Smooth muscle cell (in vitro differentiated cells): ENCODE data around the gene GFOD1. TPM values are rescaled to one million over a fixed set of nuclear protein-coding genes. Genes with fewer than 3 reads are reported as not detected.

Experiments used
- DNase-seq: peaks from one replicate; lab custom pipeline; 2025; ENCODE audit not compliant: unreplicated experiment; lab: John Stamatoyannopoulos, UW
- H2AFZ ChIP-seq: fragments of 200-600 bp; sonication (generic); 2 replicates; pipeline ENCODE4 v1.6.0; 2016; ENCODE audit warnings: antibody characterized with exemption, low read depth, mild to moderate bottlenecking
- H3F3A ChIP-seq: fragments of 200-600 bp; sonication (generic); 2 replicates; pipeline ENCODE4 v1.6.0; 2017; ENCODE audit warnings: antibody characterized with exemption, low read depth
- H3K27ac ChIP-seq: fragments of 200-600 bp; sonication (generic); 2 replicates; pipeline ENCODE4 v1.5.1; 2016; ENCODE audit warnings: low read depth, mild to moderate bottlenecking
- H3K27me3 ChIP-seq: fragments of 200-600 bp; sonication (generic); 2 replicates; pipeline ENCODE4 v1.6.1; 2016; ENCODE audit warnings: low read depth, mild to moderate bottlenecking
- H3K36me3 ChIP-seq: fragments of 200-600 bp; sonication (generic); 2 replicates; pipeline ENCODE4 v1.5.1; 2016; ENCODE audit warnings: low read depth
- H3K4me1 ChIP-seq: fragments of 200-600 bp; sonication (generic); 2 replicates; pipeline ENCODE4 v1.5.1; 2016; ENCODE audit warnings: low read depth
- H3K4me2 ChIP-seq: fragments of 200-600 bp; sonication (generic); 2 replicates; pipeline ENCODE4 v1.6.0; 2016; ENCODE audit warnings: mild to moderate bottlenecking
- H3K4me3 ChIP-seq: fragments of 200-600 bp; sonication (generic); 2 replicates; pipeline ENCODE4 v1.5.1; 2016; ENCODE audit warnings: mild to moderate bottlenecking
- H3K79me2 ChIP-seq: fragments of 200-600 bp; sonication (generic); 2 replicates; pipeline ENCODE4 v1.6.0; 2016; ENCODE audit warnings: low read depth, mild to moderate bottlenecking
- H3K9ac ChIP-seq: fragments of 200-600 bp; sonication (generic); 2 replicates; pipeline ENCODE4 v1.6.0; 2016; ENCODE audit warnings: low read depth
- H3K9me3 ChIP-seq: fragments of 200-600 bp; sonication (generic); replicated peaks from 2 replicates; pipeline ENCODE4 v1.5.1; 2016; ENCODE audit warnings: low read depth
- H4K20me1 ChIP-seq: fragments of 200-600 bp; sonication (generic); 2 replicates; pipeline ENCODE4 v1.6.0; 2016; ENCODE audit warnings: low read depth
- CTCF ChIP-seq: fragments of 200-600 bp; sonication (generic); IDR thresholded peaks from 2 replicates; pipeline ENCODE4 v1.5.1; 2017; ENCODE audit warnings: borderline replicate concordance, mild to moderate bottlenecking, antibody characterized with exemption; ENCODE audit not compliant: insufficient read depth, poor library complexity, severe bottlenecking
- WGBS: methylation state at CpG from one replicate; pipeline ENCODE4 v1.1.7; 2016; ENCODE audit warnings: low lambda C conversion rate; 5-methylcytosine and 5-hydroxymethylcytosine counted together
- polyA plus RNA-seq: library from polyadenylated mRNA; unstranded; fragments of >200 nt; fragmentation: Nextera tagmentation; extraction: Ambion mirVana; gene quantifications from 2 replicates; pipeline ENCODE4 v1.2.1, GENCODE V29; 2016
- total RNA-seq: library from RNA; depleted of rRNA; stranded (reverse); fragments of >200 nt; gene quantifications from 2 replicates; pipeline ENCODE4 v1.2.3, GENCODE V29; 2014

The GFOD1 gene
- total and polyA plus RNA-seq, 2 experiments from 2014 or later = 9.6 to 14.0 TPM

GRCh38 chr6:13354331-13355042, 132.9 kb downstream of the GFOD1 start:
- H3K27ac ChIP-seq = peak overlapping the region; percentile 99
- no peak overlapping the region for H3K4me3 ChIP-seq
- no peaks in the 10 kb centered on the region for H3K9me3 ChIP-seq
- no peak for TF ChIP-seq CTCF
- peak overlapping the region; percentile 83 for H3K4me2 ChIP-seq
- H3K27me3 ChIP-seq = no peaks in the 10 kb centered on the region
- H3F3A ChIP-seq = peaks cover 46% of the 10 kb centered on the region
- no peaks in the 10 kb centered on the region for H3K36me3 ChIP-seq
- no peaks in the 10 kb centered on the region for H4K20me1 ChIP-seq
- no peak overlapping the region for H2AFZ ChIP-seq
- 18% methylated on average over 13 of the region's 13 CpGs for WGBS
- H3K79me2 ChIP-seq = no peaks in the 10 kb centered on the region
- DNase-seq = no peak
- peaks cover 60% of the 10 kb centered on the region for H3K4me1 ChIP-seq
- peak overlapping the region; percentile 94 for H3K9ac ChIP-seq

GRCh38 chr6:13352165-13352564, 135.2 kb downstream of the GFOD1 start:
- Histone ChIP-seq H3K27ac (peak overlapping the region; percentile 89), H3K4me3 (no peak overlapping the region), H3K4me2 (no peak overlapping the region), H3K9ac (no peak overlapping the region), H3K27me3 (no peaks in the 10 kb centered on the region), H3K79me2 (no peaks in the 10 kb centered on the region), H2AFZ (no peak overlapping the region), H3F3A (peaks cover 40% of the 10 kb centered on the region), H4K20me1 (no peaks in the 10 kb centered on the region), H3K9me3 (no peaks in the 10 kb centered on the region), H3K4me1 (peaks cover 42% of the 10 kb centered on the region), H3K36me3 (no peaks in the 10 kb centered on the region)
- no peak for DNase-seq
- no peak for TF ChIP-seq CTCF
- 98% methylated on average over 9 of the region's 9 CpGs for WGBS

GRCh38 chr6:13351271-13351670, 136.1 kb downstream of the GFOD1 start:
- 5% methylated on average over 12 of the region's 12 CpGs for WGBS
- Histone ChIP-seq H3K27me3 (no peaks in the 10 kb centered on the region), H3F3A (peaks cover 32% of the 10 kb centered on the region), H3K4me1 (peaks cover 42% of the 10 kb centered on the region), H2AFZ (peak overlapping the region; percentile 93), H4K20me1 (no peaks in the 10 kb centered on the region), H3K36me3 (no peaks in the 10 kb centered on the region), H3K4me3 (no peak overlapping the region), H3K79me2 (no peaks in the 10 kb centered on the region), H3K4me2 (peak overlapping the region; percentile 80), H3K27ac (peak overlapping the region; percentile 89), H3K9ac (peak overlapping the region; percentile 45), H3K9me3 (no peaks in the 10 kb centered on the region)
- no peak for TF ChIP-seq CTCF
- no peak for DNase-seq
